Right forelimb (tissue), 1 donor: ENCODE measurements around the gene ATP2C2.

Source experiments
- DNase-seq: peaks from one replicate; pipeline ENCODE4 v3.0.0-alpha.2; 2018

The ATP2C2 gene

DNA sequence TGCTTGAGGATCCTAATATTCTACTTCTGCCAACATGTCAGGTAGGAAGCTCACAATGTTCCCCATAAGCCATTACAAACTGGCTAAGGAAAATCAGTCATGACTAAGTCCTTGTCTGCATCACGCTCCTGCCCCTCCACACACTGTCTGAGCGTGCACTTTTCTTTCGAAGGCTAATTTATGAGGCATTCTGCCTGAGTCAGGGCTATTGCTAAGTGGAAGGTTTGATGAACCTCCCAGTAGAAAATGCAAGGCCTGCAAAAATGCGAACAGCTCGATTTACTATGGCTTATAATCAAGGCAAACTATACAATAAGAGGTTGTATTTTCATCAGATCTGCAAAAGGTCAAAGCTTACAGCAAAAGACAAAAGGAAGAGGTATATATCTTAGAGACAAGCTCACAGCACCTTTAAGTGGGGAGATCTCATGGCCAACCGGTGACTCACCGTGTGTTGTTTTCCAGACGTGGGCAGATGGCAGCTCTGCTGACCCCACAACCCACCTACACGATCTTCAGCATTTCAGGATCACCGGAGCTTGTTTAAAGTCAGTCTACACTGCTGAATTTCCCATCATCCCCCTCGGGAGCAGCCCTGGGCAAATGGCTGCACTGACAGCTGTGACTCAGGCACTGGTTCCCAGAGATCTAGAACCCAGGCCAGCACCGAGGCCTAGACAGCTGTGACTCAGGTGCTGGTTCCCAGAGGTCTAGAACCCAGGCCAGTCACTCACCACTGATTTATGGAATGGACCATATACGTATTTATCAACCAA, 110.0 kb downstream of the ATP2C2 start:
- DNase-seq: no peak

DNA sequence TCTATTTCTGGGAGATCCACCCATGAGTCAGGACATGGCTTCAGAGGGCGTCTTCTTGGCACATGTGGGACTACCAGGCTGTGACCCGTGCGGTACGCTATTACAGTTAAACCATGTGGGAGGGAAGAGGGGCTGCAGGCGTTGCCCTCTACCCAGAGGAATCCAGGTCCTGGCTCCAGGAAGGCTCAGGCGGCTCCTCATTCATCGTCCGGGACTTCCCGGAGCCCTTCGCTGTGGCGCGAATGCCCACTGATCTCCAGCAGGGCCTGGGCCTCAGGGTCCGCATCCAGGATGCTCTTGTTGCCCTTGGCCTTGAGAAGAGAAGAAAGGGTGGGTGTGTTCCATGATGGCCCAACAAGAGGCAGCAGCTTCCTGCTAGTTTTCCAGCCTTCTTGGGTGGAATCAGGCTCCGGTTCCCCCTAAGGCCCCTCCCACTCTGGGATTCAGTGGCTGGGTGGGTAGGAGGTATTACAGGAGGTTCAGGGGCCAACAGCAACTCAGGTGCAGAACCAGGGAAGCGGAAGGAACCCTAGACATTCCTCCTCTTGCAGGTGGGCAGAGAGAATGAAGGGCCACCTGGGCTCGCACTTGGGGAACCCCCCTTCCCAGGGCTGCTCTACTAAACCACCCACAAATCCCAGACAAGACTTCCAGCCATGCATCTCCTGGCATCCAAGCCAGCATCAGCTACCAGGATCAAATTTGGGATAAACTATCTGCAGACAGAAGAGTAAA, 111.5 kb downstream of the ATP2C2 start:
- no peak for DNase-seq

GRCh38 chr16:84481051-84481735, 112.9 kb downstream of the ATP2C2 start:
- DNase-seq: no peak

DNA sequence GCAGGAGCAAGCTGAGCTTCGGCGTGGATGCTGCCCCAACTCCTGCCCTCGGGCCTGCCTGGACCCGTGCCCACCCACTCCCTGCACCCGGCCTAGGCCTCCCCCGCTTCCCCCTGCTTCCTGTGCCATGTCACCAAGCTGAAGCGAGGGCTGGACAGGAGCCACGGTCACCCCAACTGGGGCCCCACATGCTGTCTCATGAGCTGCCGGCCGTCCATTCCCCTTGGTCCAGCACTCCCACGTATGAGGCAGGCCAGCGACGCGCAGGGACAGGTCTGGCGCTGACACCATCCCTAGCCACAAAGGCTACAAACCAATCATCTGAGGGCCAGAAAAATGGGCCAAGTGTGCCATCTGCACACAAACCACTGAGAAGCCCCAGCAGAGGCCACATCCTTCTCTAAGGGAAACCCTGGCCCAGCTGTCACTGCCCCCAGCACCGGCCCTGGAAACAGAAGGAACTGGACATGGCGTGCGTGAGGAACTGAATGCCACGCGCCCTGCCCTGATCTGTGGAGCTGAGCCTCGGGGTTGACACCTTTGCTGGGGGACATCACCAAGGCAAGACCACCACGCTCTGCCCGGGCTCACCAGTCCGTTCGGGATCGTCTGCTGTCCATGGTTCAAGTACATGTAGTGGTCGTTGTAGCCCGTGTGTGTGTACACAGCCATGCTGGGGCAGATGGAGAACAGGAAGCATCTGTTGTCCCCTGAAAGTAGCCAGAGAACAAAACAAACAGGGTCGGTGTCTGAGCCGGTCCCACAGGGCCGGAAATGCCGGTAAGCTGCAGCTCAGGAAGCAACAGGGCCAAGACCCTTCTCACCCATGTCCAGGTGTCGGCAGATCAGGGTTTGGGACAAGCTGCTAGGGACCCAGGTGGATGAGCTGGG, 113.9 kb downstream of the ATP2C2 start:
- no peak for DNase-seq

- DNase-seq: no peak
Observed at GRCh38 chr16:84482951-84483881, 114.9 kb downstream of the ATP2C2 start.

- no peak for DNase-seq
Observed at GRCh38 chr16:84483882-84484565, 115.7 kb downstream of the ATP2C2 start.

DNA sequence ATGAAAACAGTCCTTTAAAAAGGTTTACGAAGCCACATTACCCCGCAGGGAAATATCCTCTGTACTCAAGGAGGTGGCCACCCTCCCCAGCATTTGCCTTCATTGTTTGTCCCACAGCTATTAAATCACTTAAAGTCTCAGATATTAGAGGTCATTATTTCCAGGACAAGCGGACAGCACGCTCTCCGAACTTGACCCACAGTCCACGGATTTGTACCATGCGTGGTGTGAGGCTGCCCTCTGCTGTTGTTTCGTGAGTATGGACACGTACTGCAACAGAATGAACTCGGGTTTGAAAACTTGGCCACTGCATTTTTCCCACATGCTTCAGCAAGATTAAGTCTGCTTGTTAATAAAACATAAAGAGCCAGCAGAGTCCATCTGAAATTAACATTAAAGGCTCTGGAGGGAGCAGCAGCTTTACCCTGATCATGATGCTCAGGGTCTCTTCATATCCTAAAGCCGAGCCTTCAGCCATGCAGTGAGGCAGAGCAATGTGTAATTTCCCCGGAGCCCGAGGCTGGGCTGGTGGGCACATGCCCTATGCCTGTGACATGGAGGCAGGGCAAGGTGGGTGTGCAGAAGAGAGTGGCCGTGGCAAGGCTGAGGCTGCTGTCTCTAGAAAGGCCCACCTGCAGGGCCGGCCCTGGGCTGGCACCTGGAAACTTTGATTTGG, 116.4 kb downstream of the ATP2C2 start:
- DNase-seq: peak; percentile 78

DNA sequence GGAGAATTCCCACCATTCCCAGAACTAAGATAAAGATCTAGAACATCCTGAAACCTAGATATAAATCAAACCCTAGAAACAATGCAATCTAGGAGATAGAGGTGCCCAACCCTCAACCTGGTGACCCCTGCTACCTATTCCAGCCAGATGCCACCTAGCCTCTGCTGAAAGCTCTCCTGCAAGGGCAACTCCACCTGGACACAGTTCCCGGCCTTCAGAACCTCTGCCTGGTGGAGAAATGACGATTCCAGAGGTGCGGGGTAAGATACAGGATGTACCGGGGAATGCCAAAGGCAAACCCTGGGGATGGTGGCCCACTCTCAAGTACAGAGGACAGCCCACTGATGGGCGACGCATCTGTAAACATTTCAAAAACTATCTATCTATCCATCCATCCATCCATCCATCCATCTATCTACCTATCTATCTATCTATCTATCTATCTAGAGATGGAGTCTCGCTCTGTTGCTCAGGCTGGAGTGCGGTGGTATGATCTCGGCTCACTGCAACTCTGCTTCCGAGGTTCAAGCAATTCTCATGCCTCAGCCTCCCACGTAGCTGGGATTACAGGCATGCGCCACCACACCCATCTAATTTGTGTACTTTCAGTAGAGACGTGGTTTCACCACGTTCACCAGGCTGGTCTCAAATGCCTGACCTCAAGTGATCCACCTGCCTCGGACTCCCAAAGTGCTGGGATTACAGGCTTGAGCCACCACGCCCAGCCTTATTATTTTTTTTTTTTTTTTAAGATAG, 117.1 kb downstream of the ATP2C2 start:
- no peak for DNase-seq

GRCh38 chr16:84486126-84486525, 117.8 kb downstream of the ATP2C2 start:
- DNase-seq: no peak

DNA sequence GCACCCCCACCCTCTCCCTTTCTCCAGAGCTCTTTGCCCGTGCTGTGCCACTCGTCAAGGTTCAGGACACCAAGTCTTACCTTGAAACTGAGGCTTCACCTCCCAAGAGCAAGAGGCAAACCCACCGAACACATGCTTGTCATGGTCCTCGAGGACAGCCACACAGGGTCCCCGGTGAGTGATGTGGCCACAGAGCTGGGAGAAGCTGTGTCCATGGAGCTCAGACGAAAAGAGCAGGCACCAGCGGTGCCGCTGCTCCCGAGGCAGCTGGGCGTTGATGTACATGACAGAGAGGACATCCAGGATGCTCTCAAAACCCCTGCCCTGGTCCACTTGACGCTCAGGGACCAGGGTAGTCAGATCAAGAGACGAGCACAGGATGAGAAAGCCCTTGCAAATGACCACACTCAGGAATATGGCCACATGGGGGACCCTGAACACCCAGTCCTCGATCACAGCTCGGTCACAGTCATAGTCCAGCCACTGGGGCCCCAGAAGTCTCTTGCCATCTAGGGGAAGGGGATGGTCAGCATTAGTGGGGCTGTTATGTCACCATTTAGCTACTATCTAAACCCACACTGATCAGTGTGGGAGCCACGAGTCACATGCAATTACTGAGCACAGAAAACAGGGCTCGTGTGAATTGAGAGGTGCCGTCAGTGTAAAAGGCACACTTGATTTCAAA, 118.4 kb downstream of the ATP2C2 start:
- DNase-seq: no peak

DNA sequence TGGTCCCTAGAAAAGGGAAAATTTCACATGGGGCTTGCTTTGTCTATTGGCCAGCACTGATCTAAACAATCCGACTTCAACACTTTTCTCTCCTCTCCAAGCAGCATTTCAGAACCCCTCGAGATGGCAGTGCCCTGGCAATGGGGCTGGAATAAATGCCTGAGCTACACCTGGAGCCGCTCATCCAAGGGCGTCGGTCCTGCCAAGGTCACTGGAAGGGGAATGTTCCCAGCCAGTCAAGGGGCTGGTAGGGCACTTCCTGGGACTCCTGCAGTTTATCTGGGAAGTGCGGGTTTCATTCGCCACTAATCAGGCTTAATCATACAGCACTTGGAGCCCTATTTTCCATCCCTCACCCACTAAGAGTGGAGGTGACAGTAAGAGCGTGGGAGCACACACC, 119.0 kb downstream of the ATP2C2 start:
- DNase-seq: no peak

GRCh38 chr16:84489131-84489530, 120.8 kb downstream of the ATP2C2 start:
- DNase-seq: no peak

GRCh38 chr16:84495506-84495905, 127.2 kb downstream of the ATP2C2 start:
- DNase-seq: no peak

DNA sequence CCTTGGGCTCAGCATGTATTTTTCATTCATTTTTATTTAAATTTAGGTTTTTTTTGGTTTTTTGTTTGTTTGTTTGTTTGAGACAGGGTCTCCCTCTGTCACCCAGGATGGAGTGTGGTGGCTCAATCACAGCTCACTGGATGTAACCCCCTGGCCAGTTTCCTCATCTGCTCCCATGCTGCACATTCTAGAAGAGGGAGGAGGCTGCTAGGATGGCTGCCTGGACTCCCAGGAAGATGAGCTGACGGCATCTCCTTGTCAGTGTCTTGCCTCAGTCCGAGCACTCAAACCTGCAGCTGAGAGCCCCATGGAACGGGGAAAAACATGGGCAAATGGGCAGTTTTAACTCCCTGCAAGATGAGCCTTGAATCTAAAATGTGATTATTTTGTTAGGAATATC, 128.7 kb downstream of the ATP2C2 start:
- DNase-seq: no peak

DNA sequence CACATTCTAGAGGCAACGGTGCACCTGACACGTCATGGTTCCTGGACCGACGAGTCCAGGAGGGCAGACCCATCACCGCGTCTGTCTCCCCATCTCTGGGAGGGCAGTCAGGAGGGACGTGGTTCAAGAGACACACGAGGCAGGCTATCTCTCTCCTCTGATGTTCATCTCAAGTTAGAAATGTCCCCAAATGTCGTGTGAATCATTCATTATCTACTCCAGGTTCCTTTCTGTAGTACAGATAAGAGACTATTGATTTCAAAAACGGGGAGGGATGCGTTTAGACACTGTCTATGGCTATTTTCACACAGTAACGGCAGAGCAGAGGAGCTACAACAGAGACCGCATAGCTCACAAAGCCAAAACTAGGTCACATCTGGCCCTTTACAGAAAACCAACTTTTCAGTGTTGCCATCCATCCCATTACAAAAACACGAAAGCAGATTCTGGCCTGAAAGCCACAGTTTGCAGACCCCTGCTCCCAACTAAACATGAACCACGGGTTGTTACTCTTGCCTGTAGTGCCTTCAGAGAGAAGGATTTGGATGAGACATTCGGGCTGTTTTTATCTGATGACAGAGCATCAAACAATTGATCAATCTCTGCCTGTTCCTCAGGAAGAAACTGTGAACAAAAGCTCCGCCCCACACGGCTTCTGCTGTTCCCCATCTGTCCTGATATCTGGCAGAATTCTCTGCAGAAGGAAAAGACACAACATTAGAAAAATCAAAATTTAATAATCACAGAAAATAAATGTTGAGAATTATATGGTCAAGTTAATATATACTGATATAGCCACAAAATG, 129.3 kb downstream of the ATP2C2 start:
- DNase-seq: peak; percentile 7

DNA sequence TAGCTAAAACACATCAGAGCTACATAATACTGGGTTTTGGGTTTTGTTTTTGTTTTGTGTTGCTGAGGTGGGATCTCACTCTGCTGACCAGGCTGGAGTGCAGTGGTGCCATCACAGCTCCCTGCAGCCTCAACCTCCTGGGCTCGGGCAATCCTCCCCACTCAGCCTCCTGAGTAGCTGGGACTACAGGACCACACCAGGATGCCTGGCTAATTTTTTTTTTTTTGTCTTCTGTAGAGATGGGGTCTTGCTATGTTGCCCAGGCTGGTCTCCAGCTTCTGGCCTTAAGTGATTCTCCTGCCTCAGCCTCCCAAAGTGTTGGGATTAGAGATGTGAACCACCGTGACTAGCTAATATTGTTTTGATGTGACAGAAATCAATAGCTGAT, 129.9 kb downstream of the ATP2C2 start:
- DNase-seq: peak; percentile 5

GRCh38 chr16:84498859-84499620, 130.7 kb downstream of the ATP2C2 start:
- DNase-seq: peak; percentile 9
